ENCODE data around the gene CXXC1. TPM values are rescaled to one million over a fixed set of nuclear protein-coding genes. Genes with fewer than 3 reads are reported as not detected.
A peak's percentile ranks its signal among the peaks of the same experiment; 100 is the strongest.

The CXXC1 gene
- total RNA-seq, 1 donor from 2014 or later: 78.6 TPM

- H3K9me3 ChIP-seq: no peaks in the 10 kb centered on the region
- no peaks in the 10 kb centered on the region for H3K27me3 ChIP-seq
- peak overlapping the region; percentile 89 for H3K27ac ChIP-seq
- DNase-seq (ENCODE audit: extremely low spot score in 2 of 2): no peak
- H3K4me1 ChIP-seq: peaks cover 29% of the 10 kb centered on the region
- TF ChIP-seq CTCF (IDR thresholded peaks at IDR 0.05): no peak
- TF ChIP-seq POLR2AphosphoS5 (IDR thresholded peaks at IDR 0.05; ENCODE audit: insufficient read depth in 1 of 2, low read depth in 1 of 2): no peak
- TF ChIP-seq POLR2A (IDR thresholded peaks at IDR 0.05): no peak
- intact Hi-C loops (cut with DNase I): no loop called here
- H3K4me3 ChIP-seq: peak overlapping the region; percentile 77 to 80
- H3K36me3 ChIP-seq: peaks cover 0 to 45% of the 10 kb centered on the region in 2 donors
Observed at GRCh38 chr18:50280707-50281294, 6.7 kb downstream of the CXXC1 start.

GRCh38 chr18:50279752-50280151 lies 7.7 kb downstream of the CXXC1 start:
- Histone ChIP-seq H3K4me3 (peak overlapping the region in 1 of 2 donors; percentile 77), H3K36me3 (peaks cover 2 to 45% of the 10 kb centered on the region in 2 donors), H3K27ac (no peak overlapping the region), H3K9me3 (no peaks in the 10 kb centered on the region), H3K4me1 (peaks cover 29% of the 10 kb centered on the region), H3K27me3 (no peaks in the 10 kb centered on the region)
- peak in 1 of 2 donors; percentile 58 for DNase-seq (ENCODE audit: extremely low spot score in 2 of 2)
- intact Hi-C loops (cut with DNase I): no loop called here
- TF ChIP-seq CTCF (IDR thresholded peaks at IDR 0.05) (no peak), POLR2A (IDR thresholded peaks at IDR 0.05) (no peak), POLR2AphosphoS5 (IDR thresholded peaks at IDR 0.05; ENCODE audit: insufficient read depth in 1 of 2, low read depth in 1 of 2) (no peak)

GRCh38 chr18:50277942-50278341 lies 9.6 kb downstream of the CXXC1 start:
- Histone ChIP-seq H3K27ac (no peak overlapping the region), H3K27me3 (no peaks in the 10 kb centered on the region), H3K4me1 (peaks cover 29% of the 10 kb centered on the region), H3K9me3 (no peaks in the 10 kb centered on the region), H3K4me3 (no peak overlapping the region), H3K36me3 (peaks cover 2 to 48% of the 10 kb centered on the region in 2 donors)
- TF ChIP-seq POLR2A (IDR thresholded peaks at IDR 0.05) (no peak), POLR2AphosphoS5 (IDR thresholded peaks at IDR 0.05; ENCODE audit: insufficient read depth in 1 of 2, low read depth in 1 of 2) (no peak), CTCF (IDR thresholded peaks at IDR 0.05) (no peak)
- no peak for DNase-seq (ENCODE audit: extremely low spot score in 2 of 2)
- intact Hi-C loops (cut with DNase I): no loop called here

GRCh38 chr18:50276452-50276851 lies 11.0 kb downstream of the CXXC1 start:
- Histone ChIP-seq H3K27ac (no peak overlapping the region), H3K4me3 (no peak overlapping the region), H3K9me3 (no peaks in the 10 kb centered on the region), H3K4me1 (peaks cover 24% of the 10 kb centered on the region), H3K27me3 (no peaks in the 10 kb centered on the region), H3K36me3 (peaks cover 2 to 55% of the 10 kb centered on the region in 2 donors)
- intact Hi-C loops (cut with DNase I): no loop called here
- DNase-seq (ENCODE audit: extremely low spot score in 2 of 2): no peak
- TF ChIP-seq POLR2AphosphoS5 (IDR thresholded peaks at IDR 0.05; ENCODE audit: insufficient read depth in 1 of 2, low read depth in 1 of 2) (no peak), POLR2A (IDR thresholded peaks at IDR 0.05) (no peak), CTCF (IDR thresholded peaks at IDR 0.05) (no peak)

- H3K27ac ChIP-seq: no peak overlapping the region
- no peak overlapping the region for H3K4me3 ChIP-seq
- intact Hi-C loops (cut with DNase I): no loop called here
- H3K36me3 ChIP-seq: peaks cover 2 to 57% of the 10 kb centered on the region in 2 donors
- H3K9me3 ChIP-seq: no peaks in the 10 kb centered on the region
- TF ChIP-seq POLR2A (IDR thresholded peaks at IDR 0.05): no peak
- no peak for TF ChIP-seq POLR2AphosphoS5 (IDR thresholded peaks at IDR 0.05; ENCODE audit: insufficient read depth in 1 of 2, low read depth in 1 of 2)
- no peak for TF ChIP-seq CTCF (IDR thresholded peaks at IDR 0.05)
- H3K4me1 ChIP-seq: peaks cover 20% of the 10 kb centered on the region
- no peak for DNase-seq (ENCODE audit: extremely low spot score in 2 of 2)
- H3K27me3 ChIP-seq: no peaks in the 10 kb centered on the region
Observed at GRCh38 chr18:50275503-50276036, 11.9 kb downstream of the CXXC1 start.

Data from vagina (tissue), 2 donors.